HL-60/S4 treated with retinoic acid at 250 ng/mL for 4 days and 3 days (cell line): ENCODE measurements around the gene MUC5B.
"Not testable (repeated sequence)": the region's sequence is repeated elsewhere in the genome, so short reads cannot be mapped to it uniquely, and the experiment has no call there.

Source experiments
- in situ Hi-C: fragments of 300-500 bp; cut with MboI; formaldehyde crosslinking; loops from 2 replicates; pipeline ENCODE4 v1.7.0; 2022; ENCODE audit warnings: low sequenced_read_pairs

The MUC5B gene

GRCh38 chr11:1259561-1259960, 36.7 kb downstream of the MUC5B start:
- in situ Hi-C loops: no loop called here

GRCh38 chr11:1260023-1260501, 37.2 kb downstream of the MUC5B start:
- in situ Hi-C loops: no loop called here

GRCh38 chr11:1260620-1261019, 37.8 kb downstream of the MUC5B start:
- in situ Hi-C loops: no loop called here

- in situ Hi-C loops: no loop called here
Measured at GRCh38 chr11:1261241-1262071, 38.6 kb downstream of the MUC5B start.

- in situ Hi-C loops: no loop called here
Measured at GRCh38 chr11:1262172-1263006, 39.5 kb downstream of the MUC5B start.

- in situ Hi-C loops: no loop called here
Measured at GRCh38 chr11:1263010-1263409, 40.1 kb downstream of the MUC5B start.

- in situ Hi-C loops: not testable (repeated sequence)
Measured at GRCh38 chr11:1264444-1264843, 41.6 kb downstream of the MUC5B start.

- in situ Hi-C loops: not testable (repeated sequence)
Measured at GRCh38 chr11:1265480-1265879, 42.6 kb downstream of the MUC5B start.

GRCh38 chr11:1266976-1267375, 44.1 kb downstream of the MUC5B start:
- in situ Hi-C loops: not testable (repeated sequence)

GRCh38 chr11:1267441-1268100, 44.7 kb downstream of the MUC5B start:
- in situ Hi-C loops: no loop called here

- in situ Hi-C loops: no loop called here
Measured at GRCh38 chr11:1269957-1270356, 47.1 kb downstream of the MUC5B start.

GRCh38 chr11:1270476-1270875, 47.6 kb downstream of the MUC5B start:
- in situ Hi-C loops: no loop called here

GRCh38 chr11:1271002-1271401, 48.1 kb downstream of the MUC5B start:
- in situ Hi-C loops: no loop called here

GRCh38 chr11:1271406-1271805, 48.5 kb downstream of the MUC5B start:
- in situ Hi-C loops: no loop called here

GRCh38 chr11:1271927-1272326, 49.1 kb downstream of the MUC5B start:
- in situ Hi-C loops: no loop called here

- in situ Hi-C loops: no loop called here
Measured at GRCh38 chr11:1272531-1272930, 49.7 kb downstream of the MUC5B start.

GRCh38 chr11:1274501-1274900, 51.6 kb downstream of the MUC5B start:
- in situ Hi-C loops: no loop called here

- in situ Hi-C loops: no loop called here
Measured at GRCh38 chr11:1275021-1275420, 52.2 kb downstream of the MUC5B start.

- in situ Hi-C loops: no loop called here
Measured at GRCh38 chr11:1276041-1276790, 53.4 kb downstream of the MUC5B start.

- in situ Hi-C loops: no loop called here
Measured at GRCh38 chr11:1276866-1277615, 54.2 kb downstream of the MUC5B start.
